Fibroblast of skin of scalp (primary cell): ENCODE data around the gene ZNF536.
A peak's percentile ranks its signal among the peaks of the same experiment; 100 is the strongest.
"Not testable (repeated sequence)": the region's sequence is repeated elsewhere in the genome, so short reads cannot be mapped to it uniquely, and the experiment has no call there.

Experiments used
- DNase-seq: peaks from one replicate; pipeline ENCODE4 v3.0.0-alpha.2; 2013

ZNF536 gene

DNA sequence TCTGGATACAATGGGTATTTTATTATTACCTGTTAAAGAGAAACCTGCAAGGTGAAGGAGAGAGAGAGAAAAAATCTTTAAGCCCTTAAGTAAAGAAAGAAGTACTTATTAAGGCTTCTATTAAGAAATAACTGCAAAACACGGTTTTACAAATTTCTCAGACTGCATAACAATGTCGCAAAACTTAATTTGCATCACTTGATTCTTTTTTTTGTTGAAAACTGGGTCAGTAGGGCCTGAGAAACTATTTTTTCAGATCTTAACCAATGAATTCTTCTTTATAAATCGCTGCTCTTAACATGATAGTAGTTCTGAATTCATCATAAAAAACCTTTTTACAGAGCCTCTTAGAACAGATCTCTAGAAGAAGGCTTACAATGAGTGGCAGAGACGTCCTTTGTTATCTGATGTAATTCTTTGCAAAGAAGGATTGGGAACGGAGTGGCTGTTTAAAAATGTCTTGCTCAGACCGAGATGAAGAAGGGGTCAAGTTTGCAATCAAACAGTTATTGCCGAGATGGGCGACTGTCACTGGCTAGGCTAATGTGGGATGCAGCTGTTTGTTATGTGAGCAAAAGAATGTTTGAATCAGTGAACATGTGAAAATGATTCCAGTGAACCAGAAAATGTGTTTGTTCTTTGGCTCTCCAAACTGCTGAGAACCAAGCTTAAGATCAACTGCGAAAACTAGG, 76.3 kb downstream of the ZNF536 start:
- DNase-seq: peak; percentile 39

DNA sequence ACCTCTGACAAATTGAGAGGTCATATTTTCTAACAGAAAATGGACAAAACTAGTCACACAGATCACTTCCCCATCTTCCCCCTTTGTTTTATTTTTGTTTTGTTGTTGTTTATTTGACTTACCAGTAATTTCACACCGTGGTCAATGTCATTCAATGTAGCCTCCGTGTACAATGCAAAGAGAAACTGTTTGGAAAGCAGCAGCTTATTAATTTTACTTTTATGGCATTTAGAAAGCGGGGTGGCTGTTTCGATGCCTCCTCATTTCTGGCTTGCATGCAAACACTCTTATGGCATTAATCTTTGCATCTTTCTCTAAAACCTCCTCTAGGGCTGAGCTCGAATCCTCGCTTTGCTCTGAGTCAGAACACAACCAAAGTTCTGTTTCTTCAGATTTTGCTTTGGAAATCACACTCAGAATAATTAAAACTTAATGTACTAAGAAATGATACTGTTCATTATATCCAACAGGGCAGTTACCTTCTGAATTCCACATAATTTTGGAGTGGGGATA, 77.0 kb downstream of the ZNF536 start:
- DNase-seq: peak; percentile 5

DNA sequence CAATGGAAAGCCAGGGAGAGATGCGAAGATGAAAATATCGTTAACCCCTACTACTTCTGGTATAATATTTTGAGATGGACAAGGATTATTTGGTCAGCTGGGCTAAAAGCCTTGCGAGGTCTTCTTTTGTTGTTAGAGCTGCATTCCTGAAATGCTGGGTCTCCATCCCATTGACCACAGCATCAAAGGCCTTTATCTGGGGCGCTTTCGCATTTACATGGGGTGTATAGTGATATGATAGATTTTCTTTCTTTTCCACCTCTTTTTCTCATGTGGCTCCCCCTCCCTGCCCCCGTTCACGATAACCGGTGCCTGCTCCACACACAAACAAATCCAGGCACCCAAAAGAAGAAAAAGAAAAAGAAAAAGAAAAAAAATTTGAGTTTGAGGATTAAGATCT, 77.5 kb downstream of the ZNF536 start:
- DNase-seq: no peak

DNA sequence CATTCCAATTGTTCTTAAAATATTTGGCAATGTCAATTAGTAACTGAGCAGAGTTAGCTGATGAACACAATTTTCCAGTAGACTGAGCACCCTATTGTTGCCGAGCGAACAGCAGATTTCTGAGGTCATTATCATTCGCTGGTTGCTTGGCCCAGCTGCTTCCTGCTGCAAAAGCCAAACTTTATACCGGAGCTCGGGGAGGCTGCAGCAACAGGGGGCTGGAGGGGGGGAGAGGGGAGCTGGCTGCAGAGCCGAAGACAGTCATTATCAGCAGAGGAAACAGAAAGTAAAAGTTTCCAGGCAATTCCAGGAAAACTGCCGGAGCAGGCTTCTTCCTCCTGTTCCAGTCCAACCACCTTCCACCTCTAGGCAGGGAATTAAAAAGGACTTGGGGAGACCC, 77.9 kb downstream of the ZNF536 start:
- DNase-seq: peak; percentile 71

DNA sequence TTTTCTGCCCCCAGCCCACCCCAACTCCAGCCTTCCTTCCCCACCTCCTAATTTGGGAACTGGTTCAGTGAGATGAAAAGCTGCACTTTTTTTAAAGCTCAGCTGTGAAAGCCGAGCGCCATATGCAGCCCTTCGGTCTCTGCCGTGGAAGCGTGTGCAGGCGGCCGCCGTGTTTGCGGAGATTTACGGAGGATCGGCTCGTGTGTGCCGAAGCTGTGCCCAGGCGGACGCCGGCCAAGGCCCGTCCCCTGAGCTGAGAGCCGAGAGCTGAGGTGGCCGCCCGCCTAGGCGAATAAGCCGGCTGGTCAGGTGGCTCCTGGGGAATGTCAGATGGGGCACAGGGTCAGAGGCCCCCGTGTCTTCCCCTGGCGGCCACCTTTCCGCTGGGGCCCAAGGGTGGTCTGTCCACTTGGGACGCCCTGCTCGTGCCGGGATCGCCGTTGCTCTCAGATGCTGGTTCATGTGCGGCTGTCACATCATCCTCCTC, 78.7 kb downstream of the ZNF536 start:
- no peak for DNase-seq

DNA sequence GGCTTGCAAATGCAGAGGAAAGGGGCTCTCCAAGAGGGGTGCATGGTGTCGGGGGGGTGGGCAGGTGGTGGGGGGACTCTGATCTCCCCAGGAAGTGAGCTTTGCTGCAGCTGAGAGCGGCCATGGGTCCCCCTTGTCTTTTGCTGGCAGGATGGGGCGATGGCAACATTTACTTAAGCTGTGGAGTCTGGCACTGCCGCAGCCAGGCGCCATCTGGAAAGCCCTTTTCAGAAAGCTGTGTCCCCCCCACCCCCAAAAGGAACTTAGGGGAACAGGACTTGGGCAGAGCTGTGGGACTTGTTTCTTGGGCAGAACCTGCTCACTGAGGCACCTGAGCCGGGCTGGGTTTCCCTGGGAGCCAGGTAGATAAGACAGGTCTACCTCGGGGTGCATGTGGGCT, 80.7 kb downstream of the ZNF536 start:
- no peak for DNase-seq

DNA sequence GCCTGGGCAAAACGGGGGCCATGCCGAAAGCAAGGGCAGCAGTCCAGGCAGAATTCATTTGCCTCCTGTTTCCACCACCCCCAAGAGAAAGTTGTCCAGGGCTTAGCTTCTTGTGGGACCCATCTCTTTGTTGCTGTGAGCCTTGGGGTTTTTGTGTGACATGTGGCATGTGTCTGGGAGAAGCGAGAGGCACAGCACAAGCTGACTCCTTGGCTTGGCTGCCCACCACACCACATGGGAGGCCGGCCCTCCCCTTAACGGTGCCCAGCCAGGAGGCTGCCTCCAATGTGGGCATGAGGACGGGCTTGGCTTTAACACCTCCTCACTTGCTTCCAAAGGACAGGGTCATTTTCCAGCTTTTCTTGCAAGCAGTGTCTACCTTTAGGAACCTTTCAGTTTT, 81.6 kb downstream of the ZNF536 start:
- no peak for DNase-seq

DNA sequence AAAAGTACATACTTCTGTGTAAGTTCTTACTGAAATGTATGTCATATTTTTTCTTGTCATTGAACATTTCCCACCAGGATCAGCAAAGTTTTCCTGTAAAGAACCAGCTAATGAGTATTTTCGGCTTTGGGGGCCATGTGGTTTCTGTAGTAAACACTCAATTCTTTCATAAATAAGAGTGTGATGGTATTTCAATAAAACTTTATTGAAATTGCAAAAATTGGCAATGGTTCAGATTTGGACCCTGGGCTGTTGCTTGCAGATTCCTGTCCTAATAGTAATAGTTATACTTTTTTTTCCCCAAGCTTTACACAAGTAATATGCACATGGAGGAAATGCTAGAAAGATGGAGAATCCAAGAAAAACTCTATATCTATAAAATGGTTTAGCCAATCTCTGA, 83.7 kb downstream of the ZNF536 start:
- DNase-seq: no peak

DNA sequence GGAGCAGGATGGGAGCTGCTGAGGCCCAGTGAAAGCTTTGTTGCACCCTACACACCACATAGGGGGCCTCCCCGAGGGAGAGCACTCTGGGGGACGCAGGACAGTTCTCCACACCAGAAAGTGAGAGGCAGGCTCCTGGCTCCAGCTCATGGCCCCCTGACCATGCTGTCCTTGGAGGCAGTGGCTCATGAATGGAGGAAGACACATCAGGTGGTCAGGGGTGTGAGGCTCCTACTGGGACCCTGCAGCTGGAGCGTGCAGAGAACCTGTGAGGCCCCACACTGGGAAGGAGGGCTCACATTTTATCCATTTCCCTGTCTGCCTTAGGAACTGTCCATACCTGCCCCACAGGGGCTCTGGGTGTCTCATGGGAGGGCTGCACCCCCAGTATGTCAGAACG, 85.3 kb downstream of the ZNF536 start:
- DNase-seq: no peak

DNA sequence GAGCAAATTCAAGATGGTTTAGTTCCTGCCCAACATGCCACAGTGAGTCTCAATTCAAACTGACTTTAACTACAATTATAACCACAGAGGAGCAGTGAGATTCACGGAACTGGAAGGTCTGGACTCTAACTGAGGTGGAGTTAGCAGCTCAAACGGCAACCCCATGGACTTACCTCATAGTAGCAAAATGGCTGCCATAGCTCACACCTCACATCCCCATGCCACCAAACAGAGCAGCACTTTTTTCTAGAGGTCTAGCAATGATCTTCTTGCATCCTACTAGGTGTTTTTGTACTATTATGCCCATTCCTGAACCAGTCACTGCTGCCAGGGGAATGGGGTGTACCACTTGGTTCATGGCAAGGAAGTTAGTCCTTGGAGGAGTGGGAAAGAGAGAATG, 87.7 kb downstream of the ZNF536 start:
- DNase-seq: no peak

DNA sequence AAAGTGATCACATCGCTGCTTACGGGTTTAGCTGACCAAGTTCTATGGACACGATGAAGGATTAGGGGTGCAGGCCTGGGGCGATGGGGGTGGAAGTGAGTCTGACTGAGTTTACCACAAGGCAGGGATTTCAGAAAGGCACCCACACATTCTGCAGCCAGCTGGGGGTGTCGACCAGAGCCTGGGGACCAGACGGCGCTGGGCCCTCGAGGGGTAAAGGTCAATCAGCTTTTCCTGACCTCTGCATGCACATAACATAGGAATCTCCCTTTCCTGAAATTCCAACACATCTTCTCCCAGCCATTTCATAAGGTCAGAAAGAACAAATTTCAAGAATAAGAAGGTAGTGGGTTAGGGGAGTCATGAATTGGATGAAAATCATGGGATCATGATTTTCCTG, 92.0 kb downstream of the ZNF536 start:
- no peak for DNase-seq

DNA sequence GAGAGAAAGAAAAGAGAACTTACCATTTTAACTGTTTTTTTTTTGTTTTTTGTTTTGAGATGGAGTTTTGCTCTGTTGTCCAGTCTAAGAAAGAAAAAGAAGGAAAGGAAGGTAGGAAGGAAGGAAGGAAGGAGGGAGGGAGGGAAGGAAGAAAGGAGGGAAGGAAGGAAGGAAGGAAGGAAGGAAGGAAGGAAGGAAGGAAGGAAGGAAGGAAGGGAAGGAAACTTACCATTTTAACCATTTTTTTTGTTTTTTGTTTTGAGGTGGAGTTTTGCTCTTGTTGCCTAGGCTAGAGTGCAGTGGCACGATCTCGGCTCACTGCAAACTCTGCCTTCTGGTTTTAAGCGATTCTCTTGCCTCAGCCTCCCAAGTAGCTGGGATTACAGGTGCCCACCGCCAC, 94.4 kb downstream of the ZNF536 start:
- not testable (repeated sequence) for DNase-seq

DNA sequence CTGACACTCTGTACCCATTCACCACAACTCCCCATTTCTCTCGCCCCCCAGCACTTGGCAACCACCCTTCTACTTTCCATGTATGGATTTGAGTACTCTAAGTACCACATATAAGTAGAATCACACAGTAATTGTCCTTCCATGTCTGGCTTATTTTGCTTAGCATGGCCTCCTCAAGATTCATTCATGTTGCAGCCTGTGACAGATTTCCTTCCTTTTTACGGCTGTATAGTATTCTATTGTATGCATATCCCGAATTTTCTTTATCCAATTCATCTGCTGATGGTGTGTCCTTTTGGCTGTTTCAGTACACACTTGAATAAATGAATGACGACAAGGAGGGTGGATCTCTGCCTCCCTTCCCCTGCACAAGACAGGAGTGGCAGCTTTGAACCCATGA, 95.1 kb downstream of the ZNF536 start:
- DNase-seq: no peak

DNA sequence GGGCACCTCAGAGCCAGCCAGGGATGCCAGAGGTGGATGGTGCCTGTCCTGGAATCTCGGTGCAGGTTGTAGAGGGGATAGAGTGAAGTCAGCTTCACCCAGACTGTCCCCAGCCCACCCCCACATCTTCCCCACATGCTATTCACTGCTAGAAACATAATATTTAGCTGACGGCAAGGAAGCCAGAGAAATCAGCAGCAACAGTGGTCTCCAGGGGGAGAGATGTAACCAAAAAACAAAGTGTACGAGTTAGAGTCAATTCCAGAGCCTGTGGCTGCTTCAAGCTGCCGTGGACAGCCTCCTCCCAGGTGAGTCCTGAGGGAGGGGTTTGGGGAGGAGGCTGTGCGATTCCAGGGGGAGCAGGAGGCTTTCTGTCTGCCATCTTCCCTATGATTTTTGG, 97.6 kb downstream of the ZNF536 start:
- DNase-seq: no peak

DNA sequence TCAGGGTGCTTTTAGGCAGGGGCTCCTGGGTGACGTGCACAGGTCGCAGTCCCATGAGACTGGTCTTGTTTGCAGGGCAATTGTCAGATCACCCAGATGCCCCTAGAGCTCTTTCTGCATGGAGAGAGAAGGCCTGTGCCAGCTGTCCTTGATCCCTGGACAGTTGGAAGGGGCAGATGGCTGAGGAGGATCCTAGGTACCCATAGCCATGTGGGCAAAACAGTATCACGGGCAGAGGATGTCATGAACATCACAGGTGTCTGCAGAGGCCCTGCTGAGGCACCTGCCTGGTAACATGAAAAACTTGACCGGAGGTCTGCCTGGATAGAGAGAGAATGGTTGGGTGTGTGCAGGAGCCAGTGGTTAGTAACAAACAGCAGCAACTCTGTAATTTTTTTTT, 99.3 kb downstream of the ZNF536 start:
- DNase-seq: no peak

DNA sequence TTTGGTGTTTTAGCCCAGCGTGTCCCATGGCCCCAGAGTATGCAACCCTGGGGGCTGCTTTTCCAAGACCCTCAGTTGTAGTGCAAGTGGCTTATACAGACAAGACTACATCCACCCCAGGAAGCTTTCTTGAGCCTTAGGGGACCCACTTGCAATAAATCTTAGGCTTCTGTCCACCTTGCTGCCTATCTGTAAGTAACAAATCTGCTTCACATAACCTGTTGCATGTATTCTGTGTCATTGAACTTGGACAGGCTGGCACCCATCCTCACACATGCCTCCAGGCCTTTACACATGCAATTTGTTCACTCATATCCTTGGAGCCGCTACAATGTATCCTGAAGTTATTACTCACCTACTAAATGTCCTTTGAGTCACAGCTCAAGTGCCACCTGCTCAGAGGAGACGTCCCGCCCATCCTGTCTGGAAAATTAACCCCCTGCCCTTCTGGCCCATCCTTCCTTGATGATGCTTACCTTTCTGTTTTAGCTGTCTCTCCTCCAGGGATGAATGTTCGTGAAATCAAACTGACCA, 101.2 kb downstream of the ZNF536 start:
- DNase-seq: no peak

DNA sequence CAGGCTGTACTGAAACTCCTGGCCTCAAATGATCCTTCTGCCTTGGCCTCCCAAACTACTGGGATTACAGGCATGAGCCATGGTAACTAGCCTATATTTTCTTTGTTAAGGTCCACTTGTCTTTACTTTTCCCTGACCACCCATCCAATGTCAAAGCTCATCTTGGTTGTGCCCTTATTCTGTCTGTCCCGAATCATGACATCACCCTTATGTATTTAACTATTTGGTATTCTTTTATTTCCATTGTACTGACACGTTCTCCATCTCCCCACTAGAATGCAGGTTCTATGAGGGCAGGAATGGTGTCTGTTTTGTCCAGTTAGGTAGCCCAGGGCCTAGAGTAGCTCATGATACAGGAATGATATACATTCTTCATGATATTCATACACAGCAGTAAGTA, 104.8 kb downstream of the ZNF536 start:
- DNase-seq: no peak

DNA sequence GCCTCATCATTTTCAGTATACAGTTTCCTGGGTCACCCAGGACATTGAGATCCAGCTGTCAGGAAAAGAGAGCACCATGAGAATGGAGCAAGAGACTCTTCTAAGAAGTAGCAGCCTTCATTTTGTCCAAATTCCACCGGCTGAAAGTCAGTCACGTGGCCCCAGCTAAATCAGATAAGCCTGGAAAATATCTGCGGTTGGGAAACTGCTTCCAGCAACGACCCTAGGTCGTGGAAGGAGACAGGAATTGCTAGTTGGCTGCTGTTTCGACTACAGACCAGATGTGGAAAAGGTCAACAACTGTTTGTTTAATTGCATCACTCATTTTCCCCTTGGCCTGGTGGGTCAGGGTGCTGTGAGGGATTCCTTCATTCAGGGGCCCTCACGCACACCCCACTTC, 107.0 kb downstream of the ZNF536 start:
- peak; percentile 26 for DNase-seq

DNA sequence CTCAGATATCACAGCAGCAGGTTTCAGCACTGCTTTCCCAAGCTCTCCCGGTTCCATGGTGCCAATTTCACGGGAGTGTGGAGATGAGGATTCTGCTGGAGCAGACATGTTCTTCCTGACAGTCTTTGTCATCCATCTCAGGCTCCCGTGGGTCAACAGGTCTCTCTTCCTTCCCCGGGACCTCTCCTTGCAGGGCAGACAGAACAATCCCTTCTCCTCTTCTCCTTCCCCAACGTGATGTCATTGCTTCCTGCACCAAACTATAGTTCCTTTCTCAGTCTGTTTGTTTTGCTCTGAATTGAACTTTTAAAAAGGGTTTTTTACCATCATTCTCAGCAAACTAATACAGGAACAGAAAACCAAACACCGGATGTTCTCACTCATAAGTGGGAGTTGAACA, 107.9 kb downstream of the ZNF536 start:
- no peak for DNase-seq

DNA sequence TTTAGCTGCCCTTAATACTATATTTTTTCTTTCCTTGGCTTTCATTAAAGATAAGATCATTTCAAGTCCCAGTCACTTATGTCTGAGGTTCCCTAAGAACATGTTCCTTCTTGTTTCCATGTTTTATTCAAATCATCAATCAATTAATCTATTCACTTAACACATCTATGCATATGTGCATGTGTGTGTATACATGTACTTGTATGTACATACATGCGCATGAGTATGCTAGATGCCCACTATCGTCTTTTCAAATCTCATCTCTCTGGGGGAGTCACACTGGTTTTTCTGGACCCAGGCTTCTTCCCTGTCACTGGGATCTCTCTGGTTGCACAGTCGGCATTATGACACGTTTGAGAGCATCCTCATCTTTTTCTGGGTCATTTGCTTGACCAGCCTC, 108.9 kb downstream of the ZNF536 start:
- no peak for DNase-seq

DNA sequence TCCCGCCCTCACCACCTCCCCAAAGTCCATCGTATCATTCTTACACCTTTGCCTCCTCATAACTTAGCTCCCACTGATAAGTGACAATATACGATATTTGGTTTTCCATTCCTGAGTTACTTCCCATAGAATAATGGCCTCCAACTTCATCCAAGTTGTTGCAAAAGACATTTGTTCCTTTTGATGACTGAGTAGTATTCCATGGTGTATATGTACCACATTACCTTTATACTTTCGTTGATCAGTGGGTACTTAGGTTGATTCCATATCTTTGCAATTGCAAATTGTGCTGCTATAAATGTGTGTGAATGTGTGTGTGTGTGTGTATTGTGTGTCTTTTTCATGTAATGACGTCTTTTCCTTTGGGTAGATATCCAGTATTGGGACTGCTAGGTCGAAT, 109.6 kb downstream of the ZNF536 start:
- no peak for DNase-seq

DNA sequence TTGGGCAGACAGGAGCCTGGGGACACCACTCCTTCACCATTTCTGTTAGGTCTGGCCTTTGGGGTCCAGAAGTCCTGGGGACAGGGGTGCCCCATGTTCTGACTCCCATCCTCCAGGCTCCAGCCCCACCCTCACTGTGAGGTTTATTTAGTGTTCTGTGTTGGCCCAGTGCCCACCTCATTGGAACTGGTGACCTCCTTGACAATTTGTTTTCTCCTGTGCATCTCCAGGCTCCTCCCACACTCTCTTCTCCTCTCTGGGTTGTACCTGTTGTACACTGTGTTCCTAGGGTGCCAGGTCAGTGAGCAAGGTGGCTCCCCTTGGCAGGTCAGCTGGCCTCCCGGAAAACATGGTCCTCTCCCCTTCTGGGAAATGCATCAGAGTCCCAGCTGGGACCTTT, 110.8 kb downstream of the ZNF536 start:
- DNase-seq: no peak

DNA sequence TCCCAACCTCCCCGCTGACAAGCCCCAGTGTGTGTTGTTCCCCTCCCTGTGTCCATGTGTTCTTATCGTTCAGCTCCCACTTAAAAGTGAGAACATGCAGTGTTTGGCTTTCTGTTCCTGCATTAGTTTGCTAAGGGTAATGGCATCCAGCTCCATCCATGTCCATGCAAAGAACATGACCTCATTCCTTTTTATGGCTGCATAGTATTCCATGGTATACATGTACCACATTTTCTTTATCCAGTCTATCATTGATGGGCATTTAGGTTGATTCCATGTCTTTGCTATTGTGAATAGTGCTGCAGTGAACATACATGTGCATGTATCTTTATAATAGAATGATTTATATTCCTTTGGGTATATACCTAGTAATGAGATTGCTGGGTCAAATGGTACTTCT, 114.1 kb downstream of the ZNF536 start:
- DNase-seq: not testable (repeated sequence)

DNA sequence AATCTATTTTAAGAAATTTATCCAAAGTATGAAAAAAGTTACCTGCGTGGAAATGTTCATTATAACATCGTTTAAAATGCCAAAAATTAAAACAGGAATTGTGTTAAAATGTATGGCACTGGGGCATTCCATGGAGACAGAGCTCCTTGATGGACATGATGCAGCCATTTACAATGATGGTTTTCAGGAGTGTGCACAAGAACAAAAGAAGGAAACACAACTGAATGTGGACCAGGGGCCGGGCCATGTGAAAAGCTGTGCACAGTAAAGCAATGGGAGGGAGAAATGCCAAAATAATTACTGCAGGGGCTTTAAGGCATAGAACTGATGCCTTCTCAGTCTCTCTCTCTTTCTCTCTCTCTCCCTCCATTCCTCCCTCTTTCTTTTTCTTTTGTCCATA, 115.0 kb downstream of the ZNF536 start:
- no peak for DNase-seq

DNA sequence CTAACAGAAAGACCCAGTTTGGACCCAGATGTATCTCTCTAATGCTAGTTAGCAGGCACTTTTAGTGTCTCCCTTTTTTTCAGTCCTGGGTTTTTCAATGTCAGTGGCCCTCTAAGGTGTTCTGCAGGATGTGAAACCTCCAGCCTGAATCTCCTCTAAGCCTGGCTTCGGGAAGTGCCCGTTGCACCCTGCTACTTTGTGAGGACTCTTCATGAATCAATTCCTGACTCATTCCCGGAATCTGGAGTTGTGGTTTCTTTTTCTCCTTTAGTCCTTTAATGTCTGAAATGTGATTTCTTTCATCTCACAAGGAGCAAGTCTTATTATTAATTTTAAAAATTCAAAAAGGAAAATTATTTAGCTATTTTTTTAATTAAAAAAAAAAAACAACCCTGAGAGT, 116.0 kb downstream of the ZNF536 start:
- DNase-seq: peak; percentile 39
